Panc1 (cell line): Measurements from ENCODE around the gene CENPB. TPM values are rescaled to one million over a fixed set of nuclear protein-coding genes. Genes with fewer than 3 reads are reported as not detected.

Experiments
- ATAC-seq: fragments of 200-7000 bp; cut with Tn5 transposase; 2 replicates; pipeline ENCODE4 v1.9.1; 2020; ENCODE audit warnings: mild to moderate bottlenecking, moderate library complexity
- BruUV-seq: library from RNA; stranded (reverse); fragments of 400-500 nt; replicated peaks from 2 replicates; lab custom pipeline; 2021; lab: Mats Ljungman, UMichigan
- CTCF ChIA-PET: fragments of 300-600 bp; sonication (Branson Sonifier 250); formaldehyde crosslinking; loops from one replicate; lab custom pipeline; 2022; ENCODE audit warnings: antibody characterized with exemption; lab: Charles Lee
- POLR2A ChIA-PET: fragments of 300-600 bp; sonication (Branson Sonifier 250); formaldehyde crosslinking; loops from one replicate; lab custom pipeline; 2022; ENCODE audit warnings: antibody characterized with exemption; lab: Charles Lee
- DNase-seq: peaks from one replicate; pipeline ENCODE4 v3.0.0-alpha.2; 2010; ENCODE audit warnings: low read depth, low spot score
- H3K27ac ChIP-seq: 2 replicates; pipeline ENCODE4 v1.5.1; 2011; ENCODE audit warnings: mild to moderate bottlenecking, low read length, inconsistent platforms
- H3K27me3 ChIP-seq: fragments of 200-500 bp; sonication (Bioruptor generic); 2 replicates; pipeline ENCODE4 v1.6.0; 2014; ENCODE audit warnings: low read length, inconsistent platforms; ENCODE audit not compliant: control insufficient read depth, insufficient read depth
- H3K36me3 ChIP-seq: fragments of 200-500 bp; sonication (Bioruptor generic); 2 replicates; pipeline ENCODE4 v1.5.1; 2014; ENCODE audit warnings: inconsistent platforms, mild to moderate bottlenecking, low read length, moderate library complexity; ENCODE audit not compliant: control insufficient read depth, insufficient read depth
- H3K4me1 ChIP-seq: 2 replicates; pipeline ENCODE4 v1.5.1; 2011; ENCODE audit warnings: inconsistent platforms, mild to moderate bottlenecking, low read length, moderate library complexity; ENCODE audit not compliant: control insufficient read depth, insufficient read depth
- H3K4me3 ChIP-seq, 2 experiments: 2 replicates each; pipeline ENCODE4 v1.5.1; 2011 to 2012; ENCODE audit warnings: low read depth in 2 of 2, low read length in 2 of 2, mild to moderate bottlenecking in 2 of 2, inconsistent platforms in 1 of 2, moderate library complexity in 1 of 2
- H3K9me3 ChIP-seq: fragments of 200-500 bp; sonication (Bioruptor generic); 2 replicates; pipeline ENCODE4 v1.5.1; 2014; ENCODE audit warnings: low read depth, mild to moderate bottlenecking, inconsistent platforms, low read length, moderate library complexity; ENCODE audit not compliant: control insufficient read depth, insufficient read depth
- CTCF ChIP-seq: fragments of 450-650 bp; IDR thresholded peaks from 2 replicates; pipeline ENCODE4 v1.5.1; 2017; ENCODE audit warnings: mild to moderate bottlenecking
- POLR2AphosphoS5 ChIP-seq: IDR thresholded peaks from 2 replicates; pipeline ENCODE4 v1.6.1; 2012; ENCODE audit warnings: mild to moderate bottlenecking, low read depth, low read length, moderate library complexity
- REST ChIP-seq, 2 experiments: IDR thresholded peaks; 2 replicates each; pipeline ENCODE4 v1.6.1; 2011 to 2012; ENCODE audit warnings: low read depth in 2 of 2, control low read depth in 1 of 2, low read length in 1 of 2, mild to moderate bottlenecking in 1 of 2, moderate library complexity in 1 of 2; ENCODE audit not compliant: insufficient read depth in 1 of 2
- SIN3A ChIP-seq: IDR thresholded peaks from 2 replicates; pipeline ENCODE4 v1.6.1; 2012; ENCODE audit warnings: low read depth, mild to moderate bottlenecking, low read length, moderate library complexity, borderline replicate concordance; ENCODE audit not compliant: insufficient read depth
- TCF7L2 ChIP-seq: IDR thresholded peaks from 2 replicates; pipeline ENCODE4 v1.6.1; 2011; ENCODE audit warnings: mild to moderate bottlenecking, low read depth, low read length, inconsistent platforms
- in situ Hi-C: cut with HindIII; loops from 2 replicates; pipeline ENCODE4 v1.10.0; 2016; ENCODE audit warnings: low sequenced_read_pairs, low pct_unique_long_range_greater_than_20kb
- intact Hi-C: fragments of 100-400 bp; cut with micrococcal nuclease; formaldehyde crosslinking; loops from one replicate; pipeline ENCODE4 v1.10.0; 2022; ENCODE audit not compliant: unreplicated experiment
- total RNA-seq: library from RNA; stranded (reverse); gene quantifications from one replicate; pipeline ENCODE4 v1.2.1, GENCODE V29; 2021; ENCODE audit not compliant: unreplicated experiment

CENPB gene
- total RNA-seq, 1 experiment from 2014 or later = 154 TPM

- DNase-seq (no peak), ATAC-seq (no peak)
- ChIA-PET CTCF (no interaction called here), POLR2A (no interaction called here)
- Histone ChIP-seq H3K9me3 (no peaks in the 10 kb centered on the region), H3K36me3 (no peaks in the 10 kb centered on the region), H3K27ac (peak overlapping the region; percentile 86), H3K27me3 (no peaks in the 10 kb centered on the region), H3K4me1 (peaks cover 44% of the 10 kb centered on the region), H3K4me3 (no peak overlapping the region)
- in situ Hi-C loops (no loop called here), intact Hi-C loops (no loop called here)
- TF ChIP-seq POLR2AphosphoS5 (no peak), REST (IDR thresholded peaks at IDR 0.05; ENCODE audit: insufficient read depth in 1 of 2, low read depth in 2 of 2, low read length in 1 of 2) (no peak), TCF7L2 (no peak), SIN3A (no peak), CTCF (no peak)
- BruUV-seq = no TSS peak
These were observed 26.7 kb upstream of the CENPB start for GRCh38 chr20:3812975-3813847.

GRCh38 chr20:3812259-3812681 lies 25.7 kb upstream of the CENPB start:
- Histone ChIP-seq H3K4me1 (peaks cover 51% of the 10 kb centered on the region), H3K4me3 (no peak overlapping the region), H3K36me3 (no peaks in the 10 kb centered on the region), H3K27ac (peak overlapping the region; percentile 86), H3K27me3 (no peaks in the 10 kb centered on the region), H3K9me3 (no peaks in the 10 kb centered on the region)
- TF ChIP-seq REST (IDR thresholded peaks at IDR 0.05; ENCODE audit: insufficient read depth in 1 of 2, low read depth in 2 of 2, low read length in 1 of 2) (no peak), POLR2AphosphoS5 (no peak), SIN3A (no peak)
- ChIA-PET CTCF (interaction anchor here (0.6 kb wide), 1 partner anchor 1801 kb away, joined by 3 read pairs; no protein-coding TSS in a partner anchor), POLR2A (no interaction called here)
- DNase-seq (no peak), ATAC-seq (no peak)
- in situ Hi-C loops = no loop called here
- BruUV-seq = no TSS peak
- intact Hi-C loops = no loop called here
